ENCODE data around the gene LRRC10B. TPM values are rescaled to one million over a fixed set of nuclear protein-coding genes. Genes with fewer than 3 reads are reported as not detected.

LRRC10B gene
- total and polyA plus RNA-seq, 4 donors: 9.2 to 29.3 (median 11.5) TPM

GRCh38 chr11:61531044-61531443, 22.5 kb downstream of the LRRC10B start:
- Histone ChIP-seq H3K9me3 (ENCODE audit: control insufficient read depth in 4 of 4, insufficient read depth in 3 of 4, low read length in 3 of 4) (no peaks in the 10 kb centered on the region), H3K4me3 (no peak overlapping the region), H3K9ac (ENCODE audit: insufficient read depth in 1 of 2, low read length in 2 of 2) (no peak overlapping the region), H3K27ac (ENCODE audit: low read depth in 1 of 2, low read length in 1 of 2) (no peak overlapping the region), H3K4me1 (ENCODE audit: control insufficient read depth in 5 of 5, insufficient read depth in 5 of 5, low read length in 5 of 5) (peaks cover 0 to 27% (median 17%) of the 10 kb centered on the region in 5 donors), H3K36me3 (ENCODE audit: control insufficient read depth in 4 of 4, insufficient read depth in 4 of 4, low read length in 4 of 4) (no peaks in the 10 kb centered on the region), H3K27me3 (ENCODE audit: control insufficient read depth in 3 of 3, insufficient read depth in 3 of 3, low read length in 2 of 3) (no peaks in the 10 kb centered on the region)
- no peak for DNase-seq
- no peak for TF ChIP-seq CTCF (IDR thresholded peaks at IDR 0.05; ENCODE audit: control extremely low read depth, extremely low read depth)
- 56 to 63% methylated on average over 3 of the region's 3 CpGs for WGBS, 2 donors
- no peak for ATAC-seq (ENCODE audit: insufficient read depth, low FRiP score)

GRCh38 chr11:61532134-61533038, 23.8 kb downstream of the LRRC10B start:
- no peak overlapping the region for H3K4me3 ChIP-seq
- TF ChIP-seq CTCF (IDR thresholded peaks at IDR 0.05; ENCODE audit: control extremely low read depth, extremely low read depth): no peak
- DNase-seq: no peak
- H3K27ac ChIP-seq (ENCODE audit: low read depth in 1 of 2, low read length in 1 of 2): no peak overlapping the region
- 78 to 79% methylated on average over 10 of the region's 10 CpGs for WGBS, 2 donors
- no peaks in the 10 kb centered on the region for H3K27me3 ChIP-seq (ENCODE audit: control insufficient read depth in 3 of 3, insufficient read depth in 3 of 3, low read length in 2 of 3)
- no peak overlapping the region for H3K9ac ChIP-seq (ENCODE audit: insufficient read depth in 1 of 2, low read length in 2 of 2)
- no peaks in the 10 kb centered on the region for H3K36me3 ChIP-seq (ENCODE audit: control insufficient read depth in 4 of 4, insufficient read depth in 4 of 4, low read length in 4 of 4)
- H3K4me1 ChIP-seq (ENCODE audit: control insufficient read depth in 5 of 5, insufficient read depth in 5 of 5, low read length in 5 of 5): peaks cover 0 to 28% (median 17%) of the 10 kb centered on the region in 5 donors
- no peaks in the 10 kb centered on the region for H3K9me3 ChIP-seq (ENCODE audit: control insufficient read depth in 4 of 4, insufficient read depth in 3 of 4, low read length in 3 of 4)
- ATAC-seq (ENCODE audit: insufficient read depth, low FRiP score): no peak

GRCh38 chr11:61533039-61533375, 24.5 kb downstream of the LRRC10B start:
- H3K4me3 ChIP-seq: no peak overlapping the region
- no peaks in the 10 kb centered on the region for H3K9me3 ChIP-seq (ENCODE audit: control insufficient read depth in 4 of 4, insufficient read depth in 3 of 4, low read length in 3 of 4)
- no peaks in the 10 kb centered on the region for H3K27me3 ChIP-seq (ENCODE audit: control insufficient read depth in 3 of 3, insufficient read depth in 3 of 3, low read length in 2 of 3)
- no peak for TF ChIP-seq CTCF (IDR thresholded peaks at IDR 0.05; ENCODE audit: control extremely low read depth, extremely low read depth)
- no peak for DNase-seq
- no peak overlapping the region for H3K9ac ChIP-seq (ENCODE audit: insufficient read depth in 1 of 2, low read length in 2 of 2)
- 87 to 93% methylated on average over 16 of the region's 16 CpGs for WGBS, 2 donors
- H3K4me1 ChIP-seq (ENCODE audit: control insufficient read depth in 5 of 5, insufficient read depth in 5 of 5, low read length in 5 of 5): peaks cover 0 to 34% (median 17%) of the 10 kb centered on the region in 5 donors
- H3K36me3 ChIP-seq (ENCODE audit: control insufficient read depth in 4 of 4, insufficient read depth in 4 of 4, low read length in 4 of 4): no peaks in the 10 kb centered on the region
- ATAC-seq (ENCODE audit: insufficient read depth, low FRiP score): no peak
- no peak overlapping the region for H3K27ac ChIP-seq (ENCODE audit: low read depth in 1 of 2, low read length in 1 of 2)
